ENCODE results near the gene RAD21L1. TPM values are rescaled to one million over a fixed set of nuclear protein-coding genes. Genes with fewer than 3 reads are reported as not detected.
A peak's percentile ranks its signal among the peaks of the same experiment; 100 is the strongest.

RAD21L1 gene
- total RNA-seq, 1 donor from 2014 or later = 0.06 TPM

DNA sequence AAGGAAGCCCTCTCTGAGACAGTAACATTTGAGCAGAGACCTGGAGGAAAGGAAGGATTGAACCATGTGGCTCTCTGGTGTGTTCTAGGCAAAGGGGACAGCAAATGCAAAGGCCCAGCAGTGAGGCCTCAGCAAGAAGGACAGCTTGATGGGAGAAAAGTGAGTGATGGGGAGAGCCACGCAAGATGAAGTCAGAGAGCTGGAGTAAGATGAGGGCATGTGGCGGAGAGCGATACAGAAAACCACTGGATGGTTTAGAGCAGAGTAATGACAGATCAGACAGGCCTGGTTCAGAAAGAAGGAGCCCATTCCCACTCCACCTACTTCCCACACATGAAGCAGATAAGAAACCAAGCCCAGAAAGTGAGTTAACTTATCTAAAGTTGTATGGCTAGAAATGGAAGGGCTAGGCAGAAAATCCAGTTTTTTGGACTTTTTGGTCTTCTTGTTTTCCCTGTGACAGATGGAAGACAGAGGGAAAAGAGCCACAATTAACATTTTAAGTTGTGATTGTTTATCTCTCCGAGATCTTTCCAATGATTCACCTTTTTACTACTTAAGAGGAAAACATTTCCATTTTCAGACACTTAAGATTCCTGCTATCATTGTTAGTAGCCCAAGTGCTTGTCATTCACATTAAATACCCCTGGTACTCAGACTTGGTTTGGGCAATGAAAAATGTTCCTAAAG lies 39.5 kb downstream of the RAD21L1 start:
- peak overlapping the region; percentile 77 for H3K4me3 ChIP-seq (ENCODE audit: low read depth, low read length)
- DNase-seq (ENCODE audit: low read depth) = no peak
- TF ChIP-seq CTCF (conservative IDR thresholded peaks at IDR 0.05; ENCODE audit: low read depth, low read length) = no peak

GRCh38 chr20:1265916-1266166 lies 40.0 kb downstream of the RAD21L1 start:
- H3K4me3 ChIP-seq (ENCODE audit: low read depth, low read length) = peak overlapping the region; percentile 77
- DNase-seq (ENCODE audit: low read depth) = no peak
- TF ChIP-seq CTCF (conservative IDR thresholded peaks at IDR 0.05; ENCODE audit: low read depth, low read length) = no peak

- DNase-seq (ENCODE audit: low read depth) = no peak
- no peak for TF ChIP-seq CTCF (conservative IDR thresholded peaks at IDR 0.05; ENCODE audit: low read depth, low read length)
Observed at GRCh38 chr20:1266167-1266973, 40.5 kb downstream of the RAD21L1 start, which contains the start of gene SNPH. Gene SNPH, plus strand, starts transcription at chr20:1266294. Its CDS starts 29,946 bp downstream, at chr20:1296240.

DNA sequence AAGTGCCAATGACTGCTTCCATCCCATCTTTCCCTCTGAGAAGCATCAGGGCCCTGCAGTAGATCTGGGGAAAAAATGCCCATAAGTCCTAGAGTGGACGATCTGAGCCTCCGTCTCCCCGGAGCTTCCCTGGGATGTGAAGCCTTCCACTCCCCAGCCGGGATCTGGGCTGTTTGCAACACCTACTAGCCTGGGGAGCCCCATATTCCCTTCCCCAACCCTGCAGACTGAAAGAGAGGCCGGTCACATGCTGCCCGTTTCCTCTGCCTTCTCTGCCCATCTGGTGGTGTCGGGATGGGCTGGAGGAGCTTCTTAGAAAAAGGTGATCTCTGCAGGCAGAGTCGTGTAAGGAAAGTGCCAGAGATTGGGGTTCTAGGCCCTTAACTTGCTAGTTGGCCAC lies 41.3 kb downstream of the RAD21L1 start:
- peak overlapping the region; percentile 77 for H3K4me3 ChIP-seq (ENCODE audit: low read depth, low read length)

More at GRCh38 chr20:1266167-1266973, 40.5 kb downstream of the RAD21L1 start, which contains the start of gene SNPH:
- H3K4me3 ChIP-seq (ENCODE audit: low read depth, low read length) = peak within 1 kb of the TSS; percentile 77

DNA sequence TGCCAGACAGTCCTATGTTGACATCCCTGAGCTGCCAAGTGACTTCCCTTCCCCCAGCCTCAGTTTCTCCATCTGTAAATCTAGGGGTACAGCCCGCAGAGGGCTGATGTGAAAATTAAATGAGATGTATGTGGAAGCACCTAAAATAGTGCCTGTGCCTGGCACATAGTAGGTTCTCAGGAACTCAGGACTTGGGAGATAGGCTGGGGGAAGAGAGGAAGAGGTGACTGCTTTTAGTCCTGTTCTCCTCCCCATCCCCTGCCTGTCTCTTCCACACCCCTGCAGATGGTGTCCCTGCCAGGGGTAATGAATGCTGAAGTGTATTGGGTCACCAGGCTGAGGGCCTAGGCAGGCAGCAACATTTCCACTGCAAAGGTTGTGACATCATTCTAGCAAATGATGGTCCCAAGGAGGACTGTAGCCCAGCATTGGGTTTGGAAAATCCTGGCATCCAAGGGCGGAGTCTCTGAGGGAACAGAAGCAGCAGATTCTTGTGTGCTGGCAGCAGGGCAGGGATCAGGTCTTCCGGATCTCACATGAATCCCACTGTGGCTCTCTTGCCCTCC lies 42.0 kb downstream of the RAD21L1 start:
- no peak for DNase-seq (ENCODE audit: low read depth)
- no peak for TF ChIP-seq CTCF (conservative IDR thresholded peaks at IDR 0.05; ENCODE audit: low read depth, low read length)
- H3K4me3 ChIP-seq (ENCODE audit: low read depth, low read length) = no peak overlapping the region

More for the DNA sequence above, 41.3 kb downstream of the RAD21L1 start:
- no peak for DNase-seq (ENCODE audit: low read depth)
- TF ChIP-seq CTCF (conservative IDR thresholded peaks at IDR 0.05; ENCODE audit: low read depth, low read length) = no peak

DNA sequence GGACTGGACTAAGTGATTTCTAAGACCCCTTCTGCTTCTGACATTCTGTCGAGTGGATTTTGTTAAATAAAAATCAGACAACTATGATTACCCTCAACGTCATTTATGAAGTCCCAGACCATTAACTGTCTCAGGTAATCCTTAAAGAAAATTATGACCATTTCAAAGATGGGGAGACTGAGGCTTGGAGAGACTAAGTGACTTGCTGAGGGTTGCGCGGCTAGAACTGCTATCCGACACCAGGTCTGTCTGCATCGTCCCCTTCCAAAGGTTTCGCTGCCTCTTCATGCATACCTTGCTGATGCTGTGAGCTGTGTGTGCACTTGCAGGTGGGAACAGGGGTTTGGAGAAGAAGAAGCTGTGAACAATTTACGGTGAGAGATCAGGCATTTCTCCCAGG lies 43.4 kb downstream of the RAD21L1 start:
- TF ChIP-seq CTCF (conservative IDR thresholded peaks at IDR 0.05; ENCODE audit: low read depth, low read length) = no peak
- H3K4me3 ChIP-seq (ENCODE audit: low read depth, low read length) = no peak overlapping the region
- DNase-seq (ENCODE audit: low read depth) = no peak
